Liver (tissue), 9 donors: ENCODE measurements around the gene TEP1. TPM values are rescaled to one million over a fixed set of nuclear protein-coding genes. Genes with fewer than 3 reads are reported as not detected.
A peak's percentile ranks its signal among the peaks of the same experiment; 100 is the strongest.

Experiments
- DNase-seq: peaks from one replicate; pipeline ENCODE4 v3.0.0-alpha.2; 2017; ENCODE audit warnings: low spot score
- H3K27ac ChIP-seq, 2 donors: one replicate each; pipeline ENCODE4 v1.7.0; 2013; ENCODE audit warnings: inconsistent platforms in 2 of 2, low read length in 2 of 2, control low read depth in 1 of 2, low read depth in 1 of 2, mild to moderate bottlenecking in 1 of 2
- H3K27me3 ChIP-seq, 4 donors: one replicate each; pipeline versions ENCODE4 v1.6.1 to v1.7.0; 2013; ENCODE audit warnings: low read length in 3 of 4, inconsistent platforms in 1 of 4, mild to moderate bottlenecking in 1 of 4, moderate library complexity in 1 of 4; ENCODE audit not compliant: control insufficient read depth in 4 of 4, insufficient read depth in 4 of 4
- H3K36me3 ChIP-seq, 4 donors: one replicate each; pipeline versions ENCODE4 v1.6.1 to v1.7.0; 2013; ENCODE audit warnings: low read length in 3 of 4, mild to moderate bottlenecking in 3 of 4, low read depth in 1 of 4, moderate library complexity in 1 of 4; ENCODE audit not compliant: control insufficient read depth in 4 of 4, insufficient read depth in 3 of 4
- H3K4me1 ChIP-seq, 4 donors: one replicate each; pipeline versions ENCODE4 v1.6.1 to v1.7.0; 2013; ENCODE audit warnings: low read length in 3 of 4, mild to moderate bottlenecking in 3 of 4, moderate library complexity in 1 of 4; ENCODE audit not compliant: control insufficient read depth in 4 of 4, insufficient read depth in 4 of 4
- H3K4me3 ChIP-seq, 3 donors: one replicate each; pipeline versions ENCODE4 v1.6.1 to v1.7.0; 2013; ENCODE audit warnings: low read length in 3 of 3, control low read depth in 1 of 3, low read depth in 1 of 3, mild to moderate bottlenecking in 1 of 3
- H3K9ac ChIP-seq, 2 donors: one replicate each; pipeline ENCODE4 v1.7.0; 2013; ENCODE audit warnings: low read length in 2 of 2, mild to moderate bottlenecking in 2 of 2, moderate library complexity in 2 of 2, control low read depth in 1 of 2, low read depth in 1 of 2
- H3K9me3 ChIP-seq, 4 donors: one replicate each; pipeline versions ENCODE4 v1.6.1 to v1.7.0; 2013; ENCODE audit warnings: low read length in 3 of 4; ENCODE audit not compliant: control insufficient read depth in 4 of 4
- ATF3 ChIP-seq: IDR thresholded peaks from 2 replicates; pipeline ENCODE4 v1.6.1; 2016; ENCODE audit warnings: antibody characterized with exemption
- CTCF ChIP-seq: fragments of 150-350 bp; IDR thresholded peaks from 2 replicates; pipeline ENCODE4 v1.5.1; 2017; ENCODE audit warnings: improper control_type of control experiment, low read depth, low read length; ENCODE audit not compliant: missing input control
- EGR1 ChIP-seq, 2 donors: IDR thresholded peaks; 2 replicates each; pipeline ENCODE4 v1.6.1; 2016 to 2018; ENCODE audit warnings: antibody characterized with exemption in 2 of 2, low read depth in 2 of 2
- FOXA1 ChIP-seq: IDR thresholded peaks from 2 replicates; pipeline ENCODE4 v1.6.1; 2016; ENCODE audit warnings: antibody characterized with exemption
- FOXA2 ChIP-seq: IDR thresholded peaks from 2 replicates; pipeline ENCODE4 v1.6.1; 2016; ENCODE audit warnings: antibody characterized with exemption
- GABPA ChIP-seq, 2 donors: IDR thresholded peaks in 1 of 2; conservative IDR thresholded peaks in 1 of 2; 2 replicates each; pipeline ENCODE4 v1.6.1; 2016; ENCODE audit warnings: antibody characterized with exemption in 2 of 2, mild to moderate bottlenecking in 1 of 2, moderate library complexity in 1 of 2
- HNF4A ChIP-seq, 2 donors: conservative IDR thresholded peaks; 2 replicates each; pipeline ENCODE4 v1.6.1; 2016; ENCODE audit warnings: antibody characterized with exemption in 2 of 2, mild to moderate bottlenecking in 2 of 2
- HNF4G ChIP-seq: IDR thresholded peaks from 2 replicates; pipeline ENCODE4 v1.6.1; 2016; ENCODE audit warnings: antibody characterized with exemption
- JUND ChIP-seq, 2 donors: IDR thresholded peaks; 2 replicates each; pipeline ENCODE4 v1.6.1; 2016; ENCODE audit warnings: antibody characterized with exemption in 2 of 2
- MAX ChIP-seq: IDR thresholded peaks from 2 replicates; pipeline ENCODE4 v1.6.1; 2016; ENCODE audit warnings: antibody characterized with exemption
- NR2F2 ChIP-seq: IDR thresholded peaks from 2 replicates; pipeline ENCODE4 v1.6.1; 2016; ENCODE audit warnings: antibody characterized with exemption
- RAD21 ChIP-seq, 2 donors: IDR thresholded peaks; 2 replicates each; pipeline ENCODE4 v1.6.1; 2016; ENCODE audit warnings: antibody characterized with exemption in 2 of 2, mild to moderate bottlenecking in 2 of 2
- REST ChIP-seq: IDR thresholded peaks from 2 replicates; pipeline ENCODE4 v1.6.1; 2016; ENCODE audit warnings: antibody characterized with exemption, mild to moderate bottlenecking
- RXRA ChIP-seq, 2 donors: IDR thresholded peaks; 2 replicates each; pipeline ENCODE4 v1.6.1; 2017 to 2018; ENCODE audit warnings: antibody characterized with exemption in 2 of 2, mild to moderate bottlenecking in 1 of 2
- SP1 ChIP-seq: IDR thresholded peaks from 2 replicates; pipeline ENCODE4 v1.6.1; 2018; ENCODE audit warnings: antibody characterized with exemption, mild to moderate bottlenecking
- TAF1 ChIP-seq: conservative IDR thresholded peaks from 2 replicates; pipeline ENCODE4 v1.6.1; 2016; ENCODE audit warnings: antibody characterized with exemption, mild to moderate bottlenecking
- YY1 ChIP-seq: IDR thresholded peaks from 2 replicates; pipeline ENCODE4 v1.6.1; 2016; ENCODE audit warnings: antibody characterized with exemption, mild to moderate bottlenecking
- ZBTB33 ChIP-seq: IDR thresholded peaks from 2 replicates; pipeline ENCODE4 v1.6.1; 2016; ENCODE audit warnings: antibody characterized with exemption
- WGBS: extraction: QIAGEN DNeasy Blood & Tissue Kit; methylation state at CpG from one replicate; pipeline ENCODE4 v1.1.7; 2013; 5-methylcytosine and 5-hydroxymethylcytosine counted together
- polyA plus RNA-seq, 2 donors: library from polyadenylated mRNA; stranded (reverse) in 1 of 2; unstranded in 1 of 2; fragments of 200-250 nt in 1 of 2; fragments of >200 nt in 1 of 2; fragmentation: Nextera tagmentation in 1 of 2; extraction: Ambion mirVana in 1 of 2; gene quantifications; one replicate each; pipeline versions ENCODE4 v1.2.1 to v1.2.3, GENCODE V29; 2013 to 2015
- total RNA-seq, 2 donors: library from RNA; depleted of rRNA; stranded (reverse); fragments of >200 nt; gene quantifications; one replicate each; pipeline ENCODE4 v1.2.3, GENCODE V29; 2014
- donor health status: healthy.
- donor health status: healthy.
- donor health status: healthy.
- donor health status: healthy.
- donor health status: healthy.

The TEP1 gene
- total and polyA plus RNA-seq, 4 donors = 3.9 to 20.7 (median 7.6) TPM

GRCh38 chr14:20461225-20462141, 48.2 kb upstream of the TEP1 start, which contains the start of gene PIP4P1:
TSS of gene PIP4P1 (minus strand) at chr14:20461434. CDS start at chr14:20461325, 109 bp downstream.
- Histone ChIP-seq H3K9ac (peak within 1 kb of the TSS; percentile 59 to 76), H3K4me1 (peaks cover 0 to 20% (median 12%) of the 10 kb centered on the region in 4 donors), H3K27ac (peak within 1 kb of the TSS; percentile 79 to 89), H3K36me3 (peaks cover 7 to 29% (median 26%) of the 10 kb centered on the region in 4 donors), H3K27me3 (no peaks in the 10 kb centered on the region), H3K9me3 (no peaks in the 10 kb centered on the region), H3K4me3 (peak within 1 kb of the TSS; percentile 79 to 87 (median 82))
- DNase-seq = peak; percentile 96
- peak in 1 of 2 donors; percentile 15 for TF ChIP-seq HNF4A (conservative IDR thresholded peaks at IDR 0.05)
- TF ChIP-seq SP1 = peak; percentile 99
- no peak for TF ChIP-seq FOXA2
- peak; percentile 84 for TF ChIP-seq REST
- TF ChIP-seq EGR1 (IDR thresholded peaks at IDR 0.05; ENCODE audit: low read depth in 2 of 2) = peak in 1 of 2 donors; percentile 52
- TF ChIP-seq ZBTB33 = peak; percentile 92
- TF ChIP-seq MAX = peak; percentile 98
- peak; percentile 94 for TF ChIP-seq YY1
- peak; percentile 36 for TF ChIP-seq FOXA1
- TF ChIP-seq RAD21 (IDR thresholded peaks at IDR 0.05) = no peak
- peak; percentile 62 to 67 for TF ChIP-seq RXRA (IDR thresholded peaks at IDR 0.05)
- TF ChIP-seq CTCF = no peak
- TF ChIP-seq TAF1 = no peak
- no peak for TF ChIP-seq NR2F2
- peak; percentile 52 for TF ChIP-seq ATF3
- TF ChIP-seq GABPA (IDR thresholded peaks at IDR 0.05 in 1 of 2, conservative IDR thresholded peaks at IDR 0.05 in 1 of 2) = peak in 1 of 2 donors; percentile 58
- TF ChIP-seq JUND (IDR thresholded peaks at IDR 0.05) = peak in 1 of 2 donors; percentile 31
- no peak for TF ChIP-seq HNF4G
- under 1% methylated on average over 67 of the region's 67 CpGs for WGBS
